ENCODE results near the gene TMED6.

TMED6 gene

GRCh38 chr16:69340095-69340644, 11.4 kb downstream of the TMED6 start:
- no peaks in the 10 kb centered on the region for H3K9me3 ChIP-seq (ENCODE audit: insufficient read depth, low read length)
- peak overlapping the region; percentile 99 for H3K4me3 ChIP-seq (ENCODE audit: insufficient read length, low read depth)
- peaks cover 70% of the 10 kb centered on the region for H3K36me3 ChIP-seq (ENCODE audit: insufficient read depth, insufficient read length, low read length)
- TF ChIP-seq ZNF274 (IDR thresholded peaks at IDR 0.05; ENCODE audit: low read depth, low read length) = no peak
- TF ChIP-seq YY1 (IDR thresholded peaks at IDR 0.05; ENCODE audit: insufficient read depth, insufficient read length) = no peak
- no peak for TF ChIP-seq SUZ12 (IDR thresholded peaks at IDR 0.05; ENCODE audit: extremely low read depth, insufficient read depth, insufficient read length)
- no peaks in the 10 kb centered on the region for H3K4me1 ChIP-seq (ENCODE audit: insufficient read depth, insufficient read length)
- no peak for DNase-seq (ENCODE audit: low read depth, low spot score)
- no peaks in the 10 kb centered on the region for H3K27me3 ChIP-seq (ENCODE audit: insufficient read depth, insufficient read length)
- peak overlapping the region; percentile 99 for H3K9ac ChIP-seq (ENCODE audit: insufficient read length, low read depth)

- peak within 1 kb of the TSS; percentile 99 for H3K9ac ChIP-seq (ENCODE audit: insufficient read length, low read depth)
- peak; percentile 98 for DNase-seq (ENCODE audit: low read depth, low spot score)
- peaks cover 76% of the 10 kb centered on the region for H3K36me3 ChIP-seq (ENCODE audit: insufficient read depth, insufficient read length, low read length)
- no peaks in the 10 kb centered on the region for H3K27me3 ChIP-seq (ENCODE audit: insufficient read depth, insufficient read length)
- H3K4me3 ChIP-seq (ENCODE audit: insufficient read length, low read depth) = peak within 1 kb of the TSS; percentile 99
- H3K4me1 ChIP-seq (ENCODE audit: insufficient read depth, insufficient read length) = no peaks in the 10 kb centered on the region
- peak; percentile 79 for TF ChIP-seq YY1 (IDR thresholded peaks at IDR 0.05; ENCODE audit: insufficient read depth, insufficient read length)
- no peak for TF ChIP-seq SUZ12 (IDR thresholded peaks at IDR 0.05; ENCODE audit: extremely low read depth, insufficient read depth, insufficient read length)
- no peaks in the 10 kb centered on the region for H3K9me3 ChIP-seq (ENCODE audit: insufficient read depth, low read length)
Measured at GRCh38 chr16:69339289-69340094, 12.1 kb downstream of the TMED6 start, which contains the start of the genes COG8 and NIP7. Gene COG8 (minus strand): TSS chr16:69339564. CDS start chr16:69339552, 12 bp downstream. Gene NIP7 (plus strand): TSS chr16:69339772. CDS start chr16:69339830, 58 bp downstream.

- Histone ChIP-seq H3K4me3 (ENCODE audit: insufficient read length, low read depth) (peak overlapping the region; percentile 99), H3K9ac (ENCODE audit: insufficient read length, low read depth) (peak overlapping the region; percentile 99), H3K36me3 (ENCODE audit: insufficient read depth, insufficient read length, low read length) (peaks cover 77% of the 10 kb centered on the region), H3K4me1 (ENCODE audit: insufficient read depth, insufficient read length) (no peaks in the 10 kb centered on the region), H3K27me3 (ENCODE audit: insufficient read depth, insufficient read length) (no peaks in the 10 kb centered on the region), H3K9me3 (ENCODE audit: insufficient read depth, low read length) (no peaks in the 10 kb centered on the region)
- DNase-seq (ENCODE audit: low read depth, low spot score) = no peak
- no peak for TF ChIP-seq YY1 (IDR thresholded peaks at IDR 0.05; ENCODE audit: insufficient read depth, insufficient read length)
- no peak for TF ChIP-seq ZNF274 (IDR thresholded peaks at IDR 0.05; ENCODE audit: low read depth, low read length)
- no peak for TF ChIP-seq SUZ12 (IDR thresholded peaks at IDR 0.05; ENCODE audit: extremely low read depth, insufficient read depth, insufficient read length)
Measured at GRCh38 chr16:69338557-69339288, 12.9 kb downstream of the TMED6 start.

- no peak for TF ChIP-seq SUZ12 (IDR thresholded peaks at IDR 0.05; ENCODE audit: extremely low read depth, insufficient read depth, insufficient read length)
- no peak for TF ChIP-seq YY1 (IDR thresholded peaks at IDR 0.05; ENCODE audit: insufficient read depth, insufficient read length)
- TF ChIP-seq ZNF274 (IDR thresholded peaks at IDR 0.05; ENCODE audit: low read depth, low read length) = no peak
- peaks cover 61% of the 10 kb centered on the region for H3K36me3 ChIP-seq (ENCODE audit: insufficient read depth, insufficient read length, low read length)
- DNase-seq (ENCODE audit: low read depth, low spot score) = no peak
- no peaks in the 10 kb centered on the region for H3K4me1 ChIP-seq (ENCODE audit: insufficient read depth, insufficient read length)
- H3K4me3 ChIP-seq (ENCODE audit: insufficient read length, low read depth) = no peak overlapping the region
- no peaks in the 10 kb centered on the region for H3K9me3 ChIP-seq (ENCODE audit: insufficient read depth, low read length)
- no peaks in the 10 kb centered on the region for H3K27me3 ChIP-seq (ENCODE audit: insufficient read depth, insufficient read length)
- no peak overlapping the region for H3K9ac ChIP-seq (ENCODE audit: insufficient read length, low read depth)
Measured at GRCh38 chr16:69334696-69335095, 16.9 kb downstream of the TMED6 start.

GRCh38 chr16:69330286-69331109, 21.1 kb downstream of the TMED6 start, which contains the start of gene PDF:
Gene PDF (minus strand): TSS chr16:69330588. CDS start chr16:69330570, 18 bp downstream.
- no peaks in the 10 kb centered on the region for H3K27me3 ChIP-seq (ENCODE audit: insufficient read depth, insufficient read length)
- H3K36me3 ChIP-seq (ENCODE audit: insufficient read depth, insufficient read length, low read length) = peaks cover 77% of the 10 kb centered on the region
- DNase-seq (ENCODE audit: low read depth, low spot score) = peak; percentile 92
- H3K9ac ChIP-seq (ENCODE audit: insufficient read length, low read depth) = peak within 1 kb of the TSS; percentile 93
- peaks cover 5% of the 10 kb centered on the region for H3K4me1 ChIP-seq (ENCODE audit: insufficient read depth, insufficient read length)
- H3K4me3 ChIP-seq (ENCODE audit: insufficient read length, low read depth) = peak within 1 kb of the TSS; percentile 87
- TF ChIP-seq YY1 (IDR thresholded peaks at IDR 0.05; ENCODE audit: insufficient read depth, insufficient read length) (peak; percentile 71), ZNF274 (IDR thresholded peaks at IDR 0.05; ENCODE audit: low read depth, low read length) (no peak)
- H3K9me3 ChIP-seq (ENCODE audit: insufficient read depth, low read length) = no peaks in the 10 kb centered on the region

GRCh38 chr16:69329369-69330285, 22.0 kb downstream of the TMED6 start:
- Histone ChIP-seq H3K36me3 (ENCODE audit: insufficient read depth, insufficient read length, low read length) (peaks cover 75% of the 10 kb centered on the region), H3K4me1 (ENCODE audit: insufficient read depth, insufficient read length) (peaks cover 5% of the 10 kb centered on the region), H3K9ac (ENCODE audit: insufficient read length, low read depth) (peak overlapping the region; percentile 93), H3K9me3 (ENCODE audit: insufficient read depth, low read length) (no peaks in the 10 kb centered on the region), H3K4me3 (ENCODE audit: insufficient read length, low read depth) (peak overlapping the region; percentile 87), H3K27me3 (ENCODE audit: insufficient read depth, insufficient read length) (no peaks in the 10 kb centered on the region)
- no peak for DNase-seq (ENCODE audit: low read depth, low spot score)
- TF ChIP-seq SUZ12 (IDR thresholded peaks at IDR 0.05; ENCODE audit: extremely low read depth, insufficient read depth, insufficient read length) (no peak), YY1 (IDR thresholded peaks at IDR 0.05; ENCODE audit: insufficient read depth, insufficient read length) (no peak), ZNF274 (IDR thresholded peaks at IDR 0.05; ENCODE audit: low read depth, low read length) (no peak)
